Panc1 (cell line): Measurements from ENCODE around the gene ZNF281.

Experiments
- CTCF ChIP-seq: fragments of 450-650 bp; IDR thresholded peaks from 2 replicates; pipeline ENCODE4 v1.5.1; 2017; ENCODE audit warnings: mild to moderate bottlenecking
- POLR2AphosphoS5 ChIP-seq: IDR thresholded peaks from 2 replicates; pipeline ENCODE4 v1.6.1; 2012; ENCODE audit warnings: mild to moderate bottlenecking, low read depth, low read length, moderate library complexity
- REST ChIP-seq, 2 experiments: IDR thresholded peaks; 2 replicates each; pipeline ENCODE4 v1.6.1; 2011 to 2012; ENCODE audit warnings: low read depth in 2 of 2, control low read depth in 1 of 2, low read length in 1 of 2, mild to moderate bottlenecking in 1 of 2, moderate library complexity in 1 of 2; ENCODE audit not compliant: insufficient read depth in 1 of 2
- TCF7L2 ChIP-seq: IDR thresholded peaks from 2 replicates; pipeline ENCODE4 v1.6.1; 2011; ENCODE audit warnings: mild to moderate bottlenecking, low read depth, low read length, inconsistent platforms

GRCh38 chr1:200444478-200444877 lies 34.6 kb upstream of the ZNF281 start:
- TF ChIP-seq CTCF: no peak
- TF ChIP-seq TCF7L2: no peak
- TF ChIP-seq REST (IDR thresholded peaks at IDR 0.05; ENCODE audit: insufficient read depth in 1 of 2, low read depth in 2 of 2, low read length in 1 of 2): no peak
- no peak for TF ChIP-seq POLR2AphosphoS5
